Karpas-422 (cell line): ENCODE results near the gene MTHFD1L. TPM values are rescaled to one million over a fixed set of nuclear protein-coding genes. Genes with fewer than 3 reads are reported as not detected.

Source experiments
- DNase-seq: peaks from one replicate; pipeline ENCODE4 v3.0.0-alpha.2; 2015
- H2AFZ ChIP-seq: fragments of 200-600 bp; sonication (generic); 2 replicates; pipeline ENCODE4 v1.6.1; 2014; ENCODE audit warnings: antibody characterized with exemption, low read length, mixed read lengths
- H3K27ac ChIP-seq: fragments of 200-600 bp; sonication (generic); 2 replicates; pipeline ENCODE4 v1.5.1; 2014; ENCODE audit warnings: mild to moderate bottlenecking, low read length, moderate library complexity
- H3K27me3 ChIP-seq: fragments of 200-600 bp; sonication (generic); 2 replicates; pipeline ENCODE4 v1.6.1; 2014; ENCODE audit warnings: low read length, mixed read lengths
- H3K36me3 ChIP-seq: fragments of 200-600 bp; sonication (generic); 2 replicates; pipeline ENCODE4 v1.6.1; 2014; ENCODE audit warnings: low read length, mixed read lengths; ENCODE audit not compliant: insufficient read depth
- H3K4me1 ChIP-seq: fragments of 200-600 bp; sonication (generic); 2 replicates; pipeline ENCODE4 v1.6.1; 2014; ENCODE audit warnings: mild to moderate bottlenecking, low read length, mixed read lengths
- H3K4me2 ChIP-seq: fragments of 200-600 bp; sonication (generic); 2 replicates; pipeline ENCODE4 v1.6.1; 2014; ENCODE audit warnings: low read length, low read depth, mild to moderate bottlenecking; ENCODE audit not compliant: poor library complexity, severe bottlenecking
- H3K4me3 ChIP-seq: fragments of 200-600 bp; sonication (generic); 2 replicates; pipeline ENCODE4 v1.5.1; 2014; ENCODE audit warnings: mild to moderate bottlenecking, antibody characterized with exemption, low read length, mixed read lengths
- H3K79me2 ChIP-seq: fragments of 200-600 bp; sonication (generic); 2 replicates; pipeline ENCODE4 v1.6.1; 2014; ENCODE audit warnings: mild to moderate bottlenecking, low read length, mixed read lengths
- H3K9ac ChIP-seq: fragments of 200-600 bp; sonication (generic); 2 replicates; pipeline ENCODE4 v1.6.0; 2014; ENCODE audit warnings: low read length
- H3K9me2 ChIP-seq: fragments of 200-600 bp; sonication (generic), shearing (Covaris generic); replicated peaks from 2 replicates; pipeline ENCODE4 v1.6.0; 2014; ENCODE audit warnings: mild to moderate bottlenecking, low read length, moderate library complexity; ENCODE audit not compliant: insufficient read depth
- H3K9me3 ChIP-seq: fragments of 300-700, 200-600 bp; sonication (generic); 2 replicates; pipeline ENCODE4 v1.6.1; 2014; ENCODE audit warnings: low read length, mixed read lengths
- H4K20me1 ChIP-seq: fragments of 200-600 bp; sonication (generic); 2 replicates; pipeline ENCODE4 v1.6.1; 2014; ENCODE audit warnings: mild to moderate bottlenecking, antibody characterized with exemption, low read length, low read depth; ENCODE audit not compliant: insufficient read depth
- total RNA-seq: library from RNA; depleted of rRNA; stranded (reverse); fragments of >200 nt; shearing (Covaris generic); gene quantifications from 2 replicates; pipeline ENCODE4 v1.2.3, GENCODE V29; 2014; ENCODE audit warnings: low replicate concordance

MTHFD1L gene
- total RNA-seq, 1 experiment from 2014 or later = 60.7 TPM

GRCh38 chr6:150897400-150897943 is 32.0 kb downstream of the MTHFD1L start:
- Histone ChIP-seq H3K9me2 (no peaks in the 10 kb centered on the region), H3K9ac (no peak overlapping the region), H3K9me3 (no peaks in the 10 kb centered on the region), H3K79me2 (peaks cover 27% of the 10 kb centered on the region), H2AFZ (no peak overlapping the region), H3K4me1 (no peaks in the 10 kb centered on the region), H3K27ac (no peak overlapping the region), H3K36me3 (peaks cover 24% of the 10 kb centered on the region; the same call in 1 of the 2 replicates), H3K27me3 (no peaks in the 10 kb centered on the region), H3K4me2 (no peak overlapping the region), H3K4me3 (no peak overlapping the region), H4K20me1 (no peaks in the 10 kb centered on the region)
- no peak for DNase-seq

DNA sequence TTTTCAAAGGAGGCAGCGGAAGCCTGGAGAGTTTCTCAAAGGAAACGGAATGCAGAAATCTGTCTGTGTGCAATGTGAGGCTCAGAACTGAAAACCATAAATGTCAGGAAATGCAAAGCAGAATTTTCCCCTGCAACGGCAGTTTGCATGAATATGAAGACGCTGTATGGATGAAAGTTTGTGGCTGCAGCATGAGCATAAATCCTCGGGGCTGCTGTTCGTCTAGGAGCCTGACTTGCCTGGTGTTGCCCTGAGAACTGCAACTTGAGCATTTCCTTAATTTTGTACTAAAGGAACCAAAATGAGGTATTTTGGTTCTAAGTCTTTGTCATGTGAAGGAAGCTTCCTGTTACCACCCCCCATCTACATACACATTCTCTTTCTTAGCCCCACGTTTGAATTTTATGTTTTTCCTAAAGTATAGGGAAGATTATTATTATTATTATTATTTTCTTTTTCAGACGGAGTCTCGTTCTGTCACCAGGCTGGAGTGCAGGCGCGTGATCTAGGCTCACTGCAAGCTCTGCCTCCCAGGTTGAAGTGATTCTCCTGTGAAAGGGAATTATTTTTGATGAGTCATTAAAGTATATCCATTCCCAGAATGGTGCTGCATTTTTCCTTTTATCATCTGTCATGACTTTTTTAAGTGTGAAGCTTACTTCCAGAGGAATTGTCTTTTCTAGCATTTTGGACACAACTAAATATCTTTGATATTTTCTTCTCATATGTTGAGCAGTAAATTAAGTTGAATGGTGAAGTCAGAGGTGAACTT is 33.1 kb downstream of the MTHFD1L start:
- H2AFZ ChIP-seq = no peak overlapping the region
- peaks cover 14% of the 10 kb centered on the region; the same call in 1 of the 2 replicates for H3K36me3 ChIP-seq
- no peak overlapping the region for H3K9ac ChIP-seq
- no peak overlapping the region for H3K27ac ChIP-seq
- H3K4me1 ChIP-seq = no peaks in the 10 kb centered on the region
- H3K79me2 ChIP-seq = peaks cover 20% of the 10 kb centered on the region; the same call in 1 of the 2 replicates
- no peak overlapping the region for H3K4me2 ChIP-seq
- H3K9me3 ChIP-seq = no peaks in the 10 kb centered on the region
- no peaks in the 10 kb centered on the region for H3K9me2 ChIP-seq
- H3K27me3 ChIP-seq = no peaks in the 10 kb centered on the region
- H4K20me1 ChIP-seq = no peaks in the 10 kb centered on the region
- no peak overlapping the region for H3K4me3 ChIP-seq
- DNase-seq = no peak

- H2AFZ ChIP-seq = no peak overlapping the region
- H3K4me1 ChIP-seq = no peaks in the 10 kb centered on the region
- no peaks in the 10 kb centered on the region for H3K27me3 ChIP-seq
- H3K4me2 ChIP-seq = no peak overlapping the region
- H3K36me3 ChIP-seq = peaks cover 16% of the 10 kb centered on the region; the same call in 1 of the 2 replicates
- H4K20me1 ChIP-seq = no peaks in the 10 kb centered on the region
- no peaks in the 10 kb centered on the region for H3K9me3 ChIP-seq
- peaks cover 14% of the 10 kb centered on the region; the same call in 1 of the 2 replicates for H3K79me2 ChIP-seq
- no peak for DNase-seq
- H3K4me3 ChIP-seq = no peak overlapping the region
- H3K9ac ChIP-seq = no peak overlapping the region
- no peak overlapping the region for H3K27ac ChIP-seq
- H3K9me2 ChIP-seq = no peaks in the 10 kb centered on the region
Observed at GRCh38 chr6:150899231-150899630, 33.7 kb downstream of the MTHFD1L start.

DNA sequence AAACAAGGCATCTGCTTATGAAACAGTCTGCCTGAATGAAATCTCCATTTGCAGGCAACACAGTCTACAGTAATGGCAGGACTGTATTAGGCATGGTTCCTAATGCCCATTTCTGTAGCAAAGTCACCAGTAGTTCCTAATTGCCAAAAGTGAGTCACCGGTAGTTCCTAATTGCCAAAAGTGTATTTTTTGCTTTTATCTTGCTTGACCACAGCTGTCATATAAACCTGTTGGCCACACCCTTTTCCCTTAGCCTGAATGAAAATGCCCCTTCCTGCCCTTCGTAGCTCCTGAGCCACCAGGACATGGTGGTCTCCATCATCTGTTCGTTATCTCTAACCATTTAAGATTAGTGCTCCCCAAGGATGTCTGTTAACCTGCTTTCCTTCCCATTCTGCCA is 34.5 kb downstream of the MTHFD1L start:
- no peak for DNase-seq

DNA sequence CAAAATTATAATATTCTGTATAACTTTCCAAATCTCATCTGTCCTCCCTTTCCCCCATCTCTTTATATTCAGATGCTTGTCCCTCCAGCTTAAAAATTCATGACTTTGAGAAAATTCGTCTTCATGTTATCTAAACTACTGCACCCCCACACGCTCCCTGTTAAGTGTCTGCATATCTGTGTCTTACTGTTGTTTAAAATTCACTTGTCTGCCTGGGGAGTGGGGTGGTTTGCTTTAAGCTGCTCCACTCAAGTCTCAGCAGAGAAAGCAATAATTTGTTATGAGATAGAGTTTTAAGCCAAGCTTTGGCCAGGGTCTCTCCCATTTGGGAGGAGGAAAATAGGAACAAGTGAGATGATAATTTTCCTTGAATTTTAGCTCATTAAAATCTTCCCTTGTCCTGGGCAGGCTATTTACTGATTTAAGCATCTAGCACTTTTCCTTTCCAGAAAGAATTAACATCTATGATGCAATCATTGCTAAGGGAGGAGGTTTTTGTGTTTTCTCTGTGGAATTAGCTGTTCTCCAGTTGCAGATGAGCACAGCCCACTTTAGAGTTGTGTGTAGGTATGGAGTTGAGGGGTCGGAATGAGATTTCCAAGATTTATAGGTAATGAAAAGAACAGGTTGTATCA is 36.8 kb downstream of the MTHFD1L start:
- Histone ChIP-seq H3K9ac (no peak overlapping the region), H3K27ac (no peak overlapping the region), H3K9me3 (no peaks in the 10 kb centered on the region), H2AFZ (no peak overlapping the region), H3K27me3 (no peaks in the 10 kb centered on the region), H3K9me2 (no peaks in the 10 kb centered on the region), H3K36me3 (peaks cover 37% of the 10 kb centered on the region), H3K4me1 (no peaks in the 10 kb centered on the region), H3K79me2 (peaks cover 21% of the 10 kb centered on the region), H3K4me3 (no peak overlapping the region), H3K4me2 (no peak overlapping the region), H4K20me1 (no peaks in the 10 kb centered on the region)
- no peak for DNase-seq

More for the DNA sequence above, 34.5 kb downstream of the MTHFD1L start:
- Histone ChIP-seq H3K27me3 (no peaks in the 10 kb centered on the region), H3K9me3 (no peaks in the 10 kb centered on the region), H4K20me1 (no peaks in the 10 kb centered on the region), H2AFZ (no peak overlapping the region), H3K36me3 (peaks cover 22% of the 10 kb centered on the region; the same call in 1 of the 2 replicates), H3K4me3 (no peak overlapping the region), H3K4me1 (no peaks in the 10 kb centered on the region), H3K4me2 (no peak overlapping the region), H3K27ac (no peak overlapping the region), H3K9ac (no peak overlapping the region), H3K79me2 (peaks cover 12% of the 10 kb centered on the region; the same call in 1 of the 2 replicates), H3K9me2 (no peaks in the 10 kb centered on the region)

GRCh38 chr6:150905769-150906168 is 40.3 kb downstream of the MTHFD1L start:
- H3K4me3 ChIP-seq = no peak overlapping the region
- H3K27ac ChIP-seq = no peak overlapping the region
- H3K27me3 ChIP-seq = no peaks in the 10 kb centered on the region
- peaks cover 34% of the 10 kb centered on the region for H3K79me2 ChIP-seq
- H3K9me3 ChIP-seq = no peaks in the 10 kb centered on the region
- H3K36me3 ChIP-seq = peaks cover 44% of the 10 kb centered on the region
- H3K4me1 ChIP-seq = no peaks in the 10 kb centered on the region
- peak; percentile 49 for DNase-seq
- no peaks in the 10 kb centered on the region for H4K20me1 ChIP-seq
- H3K9ac ChIP-seq = no peak overlapping the region
- H3K9me2 ChIP-seq = no peaks in the 10 kb centered on the region
- H3K4me2 ChIP-seq = no peak overlapping the region
- H2AFZ ChIP-seq = no peak overlapping the region

GRCh38 chr6:150906641-150907326 is 41.3 kb downstream of the MTHFD1L start:
- Histone ChIP-seq H3K9me2 (no peaks in the 10 kb centered on the region), H2AFZ (no peak overlapping the region), H3K9me3 (no peaks in the 10 kb centered on the region), H3K27me3 (no peaks in the 10 kb centered on the region), H3K27ac (no peak overlapping the region), H4K20me1 (no peaks in the 10 kb centered on the region), H3K79me2 (peaks cover 34% of the 10 kb centered on the region), H3K36me3 (peaks cover 46% of the 10 kb centered on the region), H3K4me2 (no peak overlapping the region), H3K9ac (no peak overlapping the region), H3K4me3 (no peak overlapping the region), H3K4me1 (no peaks in the 10 kb centered on the region)
- DNase-seq = no peak

DNA sequence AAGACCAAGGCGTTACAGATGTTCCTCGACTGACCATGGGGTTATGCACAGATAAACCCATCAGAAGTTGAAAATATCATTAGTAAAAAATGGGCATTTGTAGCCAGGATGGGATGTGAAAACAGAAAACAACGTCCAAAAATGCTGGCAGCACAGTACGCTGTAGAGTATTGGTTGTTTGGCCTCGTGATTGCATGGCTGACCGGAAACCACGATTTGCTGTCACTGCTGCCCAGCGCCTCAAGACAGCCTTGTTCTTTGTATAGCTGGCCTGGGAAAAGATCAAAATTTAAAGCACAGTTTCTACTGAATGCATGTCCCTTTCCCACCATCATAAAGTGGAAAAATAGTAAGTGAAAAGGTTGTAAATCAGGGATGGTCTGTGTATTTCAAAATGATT is 41.9 kb downstream of the MTHFD1L start:
- no peaks in the 10 kb centered on the region for H4K20me1 ChIP-seq
- peaks cover 46% of the 10 kb centered on the region for H3K36me3 ChIP-seq

More for the DNA sequence above, 41.9 kb downstream of the MTHFD1L start:
- Histone ChIP-seq H3K9ac (no peak overlapping the region), H3K9me3 (no peaks in the 10 kb centered on the region), H3K4me2 (no peak overlapping the region), H3K27ac (no peak overlapping the region), H3K79me2 (peaks cover 37% of the 10 kb centered on the region), H3K4me1 (no peaks in the 10 kb centered on the region), H3K27me3 (no peaks in the 10 kb centered on the region), H3K9me2 (no peaks in the 10 kb centered on the region), H2AFZ (no peak overlapping the region), H3K4me3 (no peak overlapping the region)
- DNase-seq = no peak
